ENCODE data around the gene PEX11G.

DNA sequence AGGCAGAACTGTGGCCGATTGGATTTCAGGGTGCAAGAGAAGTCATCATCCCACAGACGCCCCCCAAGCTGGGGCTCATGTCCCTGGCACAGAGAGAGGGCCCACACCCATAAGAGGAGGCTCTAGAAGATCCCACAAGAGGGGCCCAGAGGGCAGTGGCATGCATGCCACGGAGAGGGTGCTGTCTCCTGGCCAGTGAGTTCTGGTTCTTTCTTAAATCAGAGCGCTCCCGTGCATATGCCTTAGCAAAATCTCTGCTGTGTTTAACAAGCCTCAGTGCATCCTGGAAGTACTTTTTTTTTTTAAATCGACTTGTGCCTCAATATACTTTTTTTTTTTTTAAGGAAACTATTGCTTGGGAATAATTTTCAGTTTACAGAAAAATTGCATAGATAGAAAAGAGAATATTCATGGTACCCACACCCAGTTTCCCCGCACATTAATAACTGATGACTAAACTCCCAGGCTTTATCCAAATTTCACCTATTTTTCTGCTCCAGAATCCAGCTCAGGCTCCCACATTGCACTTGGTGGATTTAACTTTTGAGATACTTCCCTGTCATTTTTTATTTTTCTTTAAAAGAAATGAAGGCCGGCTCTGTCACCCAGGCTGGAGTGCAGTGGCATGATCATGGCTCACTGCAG is 59.1 kb downstream of the PEX11G start:
- TF ChIP-seq CTCF (IDR thresholded peaks at IDR 0.05; ENCODE audit: low read length) (no peak), EZH2 (IDR thresholded peaks at IDR 0.05; ENCODE audit: borderline replicate concordance, low read length) (no peak)

Measured in OCI-LY1 (cell line).